Measurements from ENCODE around the gene MAZ.
"Not testable (repeated sequence)": the region's sequence is repeated elsewhere in the genome, so short reads cannot be mapped to it uniquely, and the experiment has no call there.

MAZ gene

DNA sequence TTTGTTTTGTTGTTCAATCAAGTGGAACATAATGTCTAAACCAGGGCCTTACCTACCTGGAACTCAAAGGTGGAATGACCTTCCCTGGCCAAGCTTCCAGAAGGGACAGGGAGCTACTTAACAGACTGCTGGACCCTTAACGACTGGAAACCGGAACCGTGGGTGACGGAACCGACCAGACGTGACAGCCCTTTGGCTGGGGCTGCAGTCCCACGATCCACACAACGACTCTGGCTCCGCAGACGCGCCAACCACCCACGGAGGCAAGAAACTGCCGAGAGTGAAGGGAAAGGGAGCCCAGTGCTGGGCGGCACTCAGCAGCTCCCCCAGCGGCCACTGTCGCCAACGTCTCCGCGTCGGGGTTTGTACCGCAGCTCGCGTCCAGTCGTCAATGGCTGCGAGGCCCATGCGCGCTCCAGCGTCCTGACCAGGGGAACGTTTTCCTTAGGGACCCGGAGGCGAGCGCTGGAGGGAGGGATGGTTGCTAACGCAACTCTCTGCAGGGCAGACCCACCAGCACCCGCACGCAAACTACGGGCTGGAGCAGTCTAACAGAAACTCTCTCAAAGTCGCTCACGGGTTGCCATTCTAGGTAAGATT is 21.3 kb upstream of the MAZ start:
- DNase-seq (ENCODE audit: low read depth): no peak

DNA sequence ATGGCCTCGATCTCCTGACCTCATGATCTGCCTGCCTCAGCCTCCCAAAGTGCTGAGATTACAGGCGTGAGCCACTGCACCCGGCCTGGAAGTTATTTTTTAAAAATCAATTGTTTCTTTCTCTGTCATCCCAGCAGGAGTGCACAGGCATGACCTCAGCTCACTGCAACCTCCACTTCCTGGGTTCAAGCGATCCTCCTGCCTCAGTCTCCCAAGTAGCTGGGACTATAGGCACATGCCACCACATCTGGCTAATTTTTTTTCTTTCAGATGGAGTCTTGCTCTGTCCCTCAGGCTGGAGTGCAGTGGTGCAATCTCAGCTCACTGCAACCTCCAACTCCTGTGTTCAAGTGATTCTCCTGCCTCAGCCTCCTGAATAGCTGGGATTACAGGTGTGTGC is 19.2 kb upstream of the MAZ start:
- not testable (repeated sequence) for DNase-seq (ENCODE audit: low read depth)

DNA sequence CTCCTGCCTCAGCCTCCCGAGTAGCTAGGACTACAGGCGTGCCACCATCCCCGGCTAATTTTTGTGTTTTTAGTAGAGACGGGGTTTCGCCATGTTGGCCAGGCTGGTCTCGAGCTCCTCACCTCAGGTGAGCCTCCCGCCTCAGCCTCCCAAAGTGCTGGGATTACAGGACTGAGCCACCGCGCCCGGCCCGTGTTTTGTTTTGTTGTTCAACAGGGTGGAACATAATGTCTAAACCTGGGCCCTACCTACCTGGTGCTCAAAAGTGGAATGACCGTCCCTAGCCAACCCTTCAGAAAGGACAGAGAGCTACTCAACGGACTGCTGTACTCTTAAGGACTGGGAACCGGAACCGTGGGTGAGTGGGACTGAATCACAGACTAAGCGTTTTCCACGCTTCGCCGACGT is 16.6 kb upstream of the MAZ start:
- DNase-seq (ENCODE audit: low read depth): no peak

DNA sequence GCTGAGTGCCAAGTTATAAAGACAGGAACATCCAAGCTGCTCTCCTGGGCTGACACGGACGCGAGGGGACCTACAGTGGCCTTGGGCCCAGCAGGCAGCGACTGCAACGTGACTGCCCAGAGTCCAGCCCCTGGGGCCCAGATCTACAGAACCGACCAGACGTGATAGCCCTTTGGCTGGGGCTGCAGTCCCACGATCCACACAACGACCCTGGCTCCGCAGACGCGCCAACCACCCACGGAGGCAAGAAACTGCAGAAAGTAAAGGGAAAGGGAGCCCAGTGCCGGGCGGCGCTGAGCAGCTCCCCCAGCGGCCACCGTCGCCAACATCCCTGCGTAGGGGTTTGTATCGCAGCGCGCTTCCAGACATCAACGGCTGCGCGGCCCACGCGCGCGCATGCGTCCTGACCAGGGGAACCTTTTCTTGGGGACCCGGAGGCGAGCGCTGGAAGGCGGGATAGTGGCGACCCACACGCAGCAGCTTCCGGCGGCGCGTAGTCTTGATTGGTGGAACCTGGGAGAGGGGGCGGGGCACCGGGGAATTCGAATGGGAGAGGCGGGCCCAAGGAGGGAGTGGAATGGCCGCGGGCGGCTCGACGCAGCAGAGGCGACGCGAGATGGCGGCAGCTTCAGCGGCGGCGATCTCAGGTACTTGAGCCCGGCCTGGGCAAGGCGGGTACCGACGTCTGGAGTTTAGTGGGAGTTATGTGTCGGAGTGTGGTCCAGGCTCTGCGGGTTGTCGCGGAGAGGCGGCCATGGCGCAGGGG is 16.0 kb upstream of the MAZ start, which contains the start of gene KIF22:
TSS of gene KIF22 (plus strand) at position 569 of the 766 bp plus-strand sequence. CDS start at position 578, 9 bp downstream.
- peak; percentile 90 for DNase-seq (ENCODE audit: low read depth)

DNA sequence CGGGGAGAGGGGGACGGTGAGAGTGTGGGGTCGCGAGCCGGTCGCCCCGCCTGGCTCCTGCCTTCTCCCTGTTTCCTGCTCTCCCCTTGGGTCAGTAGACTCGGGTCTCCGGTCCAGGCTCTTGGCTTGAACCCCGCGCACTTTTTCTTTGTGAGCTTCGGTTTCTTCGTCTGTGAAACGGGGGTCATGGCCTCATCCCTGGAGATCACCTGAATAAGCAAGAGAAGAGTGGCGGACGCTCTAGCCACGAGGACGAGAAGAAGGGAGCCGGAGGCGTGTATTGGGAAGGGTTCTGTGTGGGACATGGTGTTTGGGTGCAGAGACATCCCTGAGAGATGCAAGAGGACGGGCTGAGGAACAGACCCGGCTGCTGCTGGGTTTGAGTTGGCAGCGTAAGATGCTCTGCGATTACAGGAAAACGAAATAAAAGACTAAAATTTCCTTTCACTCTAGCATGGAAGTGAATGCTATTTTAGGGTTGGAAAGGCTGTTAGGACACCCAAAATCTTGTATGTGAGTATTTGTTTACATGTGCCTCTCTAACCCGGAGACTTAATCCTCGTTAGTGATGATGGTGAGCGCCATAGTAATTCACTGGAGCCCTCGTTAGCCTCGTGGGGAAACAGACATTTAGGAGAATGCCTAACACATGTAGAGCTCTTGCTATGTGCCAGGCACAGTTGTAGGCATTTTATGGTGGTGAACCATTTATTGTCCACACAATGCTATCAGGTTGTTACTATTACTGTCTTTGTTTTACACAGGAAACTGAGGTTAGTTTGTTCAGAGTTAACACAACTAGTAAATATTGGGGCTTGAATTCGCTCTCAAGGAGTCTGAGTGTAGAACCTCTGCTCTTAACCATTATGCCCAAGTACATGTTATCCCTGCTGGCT is 15.1 kb upstream of the MAZ start:
- no peak for DNase-seq (ENCODE audit: low read depth)

DNA sequence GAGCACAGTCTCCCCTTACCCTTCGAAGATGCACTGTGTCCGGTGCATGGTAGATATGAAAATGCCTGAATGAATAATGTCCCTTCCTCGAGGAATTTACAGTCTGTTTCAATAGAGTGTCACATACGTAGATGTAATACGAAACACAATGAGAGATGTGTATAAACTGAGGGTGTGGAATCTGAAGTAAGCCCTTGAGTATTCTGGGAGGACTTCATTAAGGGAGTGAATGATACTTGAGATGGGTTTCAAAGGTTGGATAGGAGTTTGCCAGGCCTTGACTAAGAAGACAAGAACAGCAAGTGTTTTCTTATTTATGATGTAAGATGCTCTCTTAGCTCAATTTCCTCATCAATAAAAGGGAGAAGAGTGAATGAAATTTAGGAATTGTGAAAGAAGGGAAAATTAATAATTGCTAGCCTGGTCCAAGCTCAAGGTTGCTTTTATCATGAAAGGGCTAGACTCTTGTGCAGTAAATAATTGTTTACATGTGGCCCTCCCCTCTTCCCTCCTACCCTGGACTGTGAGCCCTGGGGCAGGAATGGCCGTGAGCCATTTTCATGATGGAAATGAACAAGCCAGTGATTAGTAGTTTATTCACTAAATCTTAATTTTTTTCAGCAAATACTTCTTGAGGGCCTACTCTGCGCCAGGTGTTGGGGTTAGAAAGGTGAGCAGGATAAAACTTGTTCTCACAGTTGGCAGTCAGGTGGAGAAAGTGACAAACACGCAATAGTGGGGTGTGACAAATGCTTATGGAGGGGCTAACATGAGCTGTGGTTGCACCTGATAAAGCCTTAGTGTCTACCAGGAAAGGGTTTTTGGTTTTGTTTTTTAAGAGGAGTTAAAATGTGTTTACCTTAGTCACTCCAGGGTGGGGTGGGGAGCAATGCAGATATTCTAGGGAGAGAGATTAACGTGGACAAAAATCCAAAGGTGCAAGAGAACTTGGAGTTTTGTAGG is 14.2 kb upstream of the MAZ start:
- DNase-seq (ENCODE audit: low read depth): no peak

DNA sequence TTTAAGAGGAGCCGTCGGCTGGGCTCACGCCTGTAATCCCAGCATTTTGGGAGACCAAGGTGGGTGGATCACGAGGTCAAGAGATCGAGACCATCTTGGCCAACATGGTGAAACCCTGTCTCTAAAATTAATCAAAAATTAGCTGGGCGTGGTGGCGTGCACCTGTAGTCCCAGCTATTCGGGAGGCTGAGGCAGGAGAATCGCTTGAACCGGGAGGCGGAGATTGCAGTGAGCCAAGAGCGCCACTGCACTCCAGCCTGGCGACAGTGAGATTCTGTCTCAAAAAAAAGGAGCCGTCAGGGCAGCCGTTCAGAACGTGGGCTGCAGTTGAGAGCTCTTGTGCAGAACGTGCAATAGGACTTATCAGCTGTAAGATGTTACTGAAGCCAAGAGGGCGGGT is 13.2 kb upstream of the MAZ start:
- not testable (repeated sequence) for DNase-seq (ENCODE audit: low read depth)

DNA sequence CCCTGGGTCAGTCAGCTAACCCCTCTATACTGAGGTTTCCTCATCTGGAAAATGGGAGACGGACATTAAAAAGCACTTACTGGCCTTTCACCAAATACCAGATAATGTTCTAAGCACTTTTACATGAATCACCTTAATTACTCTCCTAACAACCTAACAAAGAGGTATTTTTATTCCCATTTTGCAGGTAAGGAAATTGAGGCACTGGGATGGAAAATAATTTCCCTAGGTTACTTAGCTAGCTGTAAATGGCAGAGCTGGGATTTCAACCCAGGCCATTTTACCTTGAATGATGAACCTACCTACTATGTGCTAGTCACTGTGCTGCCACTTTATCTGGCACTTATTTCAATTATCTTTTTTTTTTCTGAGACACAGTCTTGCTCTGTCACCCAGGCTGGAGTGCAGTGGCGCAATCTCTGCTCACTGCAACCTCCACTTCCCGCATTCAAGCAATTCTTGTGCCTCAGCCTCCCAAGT is 12.1 kb upstream of the MAZ start:
- DNase-seq (ENCODE audit: low read depth): no peak

DNA sequence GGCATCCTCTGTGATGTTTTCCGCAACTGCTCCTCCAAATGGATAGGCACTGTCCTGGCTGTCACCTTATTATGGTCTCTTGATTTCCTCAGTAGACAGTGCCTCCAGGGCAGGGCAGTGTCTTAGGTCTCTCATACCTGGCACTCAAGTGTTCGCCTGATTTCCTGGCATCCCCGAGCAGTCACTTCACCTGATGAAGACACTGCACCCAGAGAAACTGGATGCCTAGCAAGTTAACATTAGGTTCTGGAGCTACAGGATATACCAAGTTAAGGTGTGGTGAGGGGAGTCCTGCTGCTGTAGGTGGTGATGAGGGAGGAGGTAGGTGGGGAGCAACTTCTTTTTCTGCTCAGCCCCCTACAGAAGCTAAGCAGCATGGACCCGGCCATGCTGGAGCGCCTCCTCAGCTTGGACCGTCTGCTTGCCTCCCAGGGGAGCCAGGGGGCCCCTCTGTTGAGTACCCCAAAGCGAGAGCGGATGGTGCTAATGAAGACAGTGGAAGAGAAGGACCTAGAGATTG is 3.9 kb upstream of the MAZ start:
- DNase-seq (ENCODE audit: low read depth): no peak

DNA sequence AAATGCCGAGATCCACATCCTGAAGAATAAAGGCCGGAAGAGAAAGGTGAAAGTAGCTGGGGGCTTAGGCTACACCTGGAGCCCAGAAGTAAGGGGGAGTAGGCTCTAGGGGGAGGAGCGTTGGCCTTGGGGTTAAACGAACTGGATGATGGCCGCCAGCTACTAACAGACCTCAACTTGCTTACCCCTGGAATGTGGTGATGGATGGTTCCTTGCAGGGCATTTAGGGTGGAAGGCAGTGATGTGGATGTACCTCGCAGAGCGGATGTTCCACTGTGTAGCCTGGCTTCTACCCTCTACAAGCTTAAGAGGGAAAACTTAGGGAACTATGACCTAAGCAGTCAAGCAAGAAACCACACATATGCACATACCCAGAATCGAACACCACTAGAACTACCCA is 2.3 kb upstream of the MAZ start:
- DNase-seq (ENCODE audit: low read depth): no peak

DNA sequence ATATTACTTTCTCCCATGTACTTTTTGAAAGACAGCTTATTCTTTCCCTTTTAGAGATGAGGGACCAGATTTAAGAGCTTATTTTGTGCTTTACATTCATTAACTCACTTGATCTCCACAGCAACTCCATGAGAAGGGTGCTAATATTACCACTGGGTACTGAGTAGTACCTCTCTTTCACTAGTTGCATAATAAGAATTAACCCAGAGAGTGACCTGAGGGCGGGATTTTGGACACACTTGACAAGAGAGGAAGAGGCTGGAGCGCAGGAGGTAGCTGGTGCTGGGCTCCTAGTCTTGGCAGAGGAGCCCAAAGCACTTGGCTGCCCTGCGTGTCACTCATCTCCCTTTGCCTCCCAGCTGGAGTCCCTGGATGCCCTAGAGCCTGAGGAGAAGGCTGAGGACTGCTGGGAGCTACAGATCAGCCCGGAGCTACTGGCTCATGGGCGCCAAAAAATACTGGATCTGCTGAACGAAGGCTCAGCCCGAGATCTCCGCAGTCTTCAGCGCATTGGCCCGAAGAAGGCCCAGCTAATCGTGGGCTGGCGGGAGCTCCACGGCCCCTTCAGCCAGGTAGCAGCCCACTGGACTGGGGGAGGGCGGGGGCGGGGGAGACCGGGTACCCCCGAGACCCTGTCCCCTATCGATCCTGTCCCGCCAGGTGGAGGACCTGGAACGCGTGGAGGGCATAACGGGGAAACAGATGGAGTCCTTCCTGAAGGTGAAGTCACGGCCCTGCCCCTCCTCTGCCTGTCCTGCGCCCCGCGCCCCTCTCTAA is 1.7 kb upstream of the MAZ start:
- no peak for DNase-seq (ENCODE audit: low read depth)

DNA sequence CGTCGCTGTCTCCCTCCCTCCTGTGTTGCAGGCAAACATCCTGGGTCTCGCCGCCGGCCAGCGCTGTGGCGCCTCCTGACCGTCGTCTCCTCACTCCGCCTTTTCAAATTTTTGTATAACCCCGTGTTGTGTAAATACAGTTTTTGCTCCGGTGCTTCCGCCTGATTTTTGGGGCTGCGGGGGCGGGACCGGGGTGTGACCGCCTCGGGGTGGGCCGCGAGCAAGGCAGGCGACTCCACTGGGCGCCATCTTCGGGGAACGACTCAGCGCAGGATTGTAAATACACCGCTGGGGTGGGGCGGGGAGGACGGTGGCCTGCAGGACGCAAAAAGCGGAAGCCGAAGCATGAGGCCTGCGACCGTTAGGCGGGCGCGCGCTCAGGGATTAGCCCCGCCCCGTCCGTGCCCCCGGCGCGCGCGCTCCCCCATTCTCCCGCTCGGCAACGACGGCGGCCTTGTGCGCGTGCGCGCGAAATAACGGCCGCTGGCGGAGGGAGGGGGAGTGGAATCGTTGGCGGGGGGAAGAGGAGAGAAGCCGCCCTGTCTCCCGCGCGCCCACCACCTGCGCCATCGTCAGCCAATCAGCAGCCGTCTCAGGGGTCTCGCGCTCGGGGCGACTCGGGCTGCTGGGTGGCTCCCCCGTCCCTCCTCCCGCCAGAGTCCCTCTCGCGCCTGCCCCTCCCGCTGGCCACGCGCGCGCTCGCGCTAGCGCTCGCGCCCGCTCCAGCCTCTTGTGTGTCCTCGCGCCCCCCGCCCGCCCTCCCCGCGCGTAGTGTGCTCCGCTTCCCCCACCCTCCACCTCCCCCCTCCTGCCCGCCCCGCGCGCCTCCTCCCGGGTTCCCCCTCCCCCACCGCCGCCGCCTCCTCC is 864 bp upstream of the MAZ start:
- peak; percentile 81 for DNase-seq (ENCODE audit: low read depth)

DNA sequence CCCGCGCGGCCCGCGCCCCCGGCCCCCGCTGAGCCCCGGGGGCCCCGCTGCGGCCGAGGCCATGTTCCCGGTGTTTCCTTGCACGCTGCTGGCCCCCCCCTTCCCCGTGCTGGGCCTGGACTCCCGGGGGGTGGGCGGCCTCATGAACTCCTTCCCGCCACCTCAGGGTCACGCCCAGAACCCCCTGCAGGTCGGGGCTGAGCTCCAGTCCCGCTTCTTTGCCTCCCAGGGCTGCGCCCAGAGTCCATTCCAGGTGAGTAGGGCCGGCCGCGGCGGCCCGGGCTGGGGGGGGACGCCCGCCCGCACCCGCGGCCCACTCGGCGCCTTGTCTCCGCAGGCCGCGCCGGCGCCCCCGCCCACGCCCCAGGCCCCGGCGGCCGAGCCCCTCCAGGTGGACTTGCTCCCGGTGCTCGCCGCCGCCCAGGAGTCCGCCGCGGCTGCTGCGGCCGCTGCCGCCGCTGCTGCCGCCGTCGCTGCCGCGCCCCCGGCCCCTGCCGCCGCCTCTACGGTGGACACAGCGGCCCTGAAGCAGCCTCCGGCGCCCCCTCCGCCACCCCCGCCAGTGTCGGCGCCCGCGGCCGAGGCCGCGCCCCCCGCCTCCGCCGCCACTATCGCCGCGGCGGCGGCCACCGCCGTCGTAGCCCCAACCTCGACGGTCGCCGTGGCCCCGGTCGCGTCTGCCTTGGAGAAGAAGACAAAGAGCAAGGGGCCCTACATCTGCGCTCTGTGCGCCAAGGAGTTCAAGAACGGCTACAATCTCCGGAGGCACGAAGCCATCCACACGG is 504 bp downstream of the MAZ start:
- DNase-seq (ENCODE audit: low read depth): no peak

DNA sequence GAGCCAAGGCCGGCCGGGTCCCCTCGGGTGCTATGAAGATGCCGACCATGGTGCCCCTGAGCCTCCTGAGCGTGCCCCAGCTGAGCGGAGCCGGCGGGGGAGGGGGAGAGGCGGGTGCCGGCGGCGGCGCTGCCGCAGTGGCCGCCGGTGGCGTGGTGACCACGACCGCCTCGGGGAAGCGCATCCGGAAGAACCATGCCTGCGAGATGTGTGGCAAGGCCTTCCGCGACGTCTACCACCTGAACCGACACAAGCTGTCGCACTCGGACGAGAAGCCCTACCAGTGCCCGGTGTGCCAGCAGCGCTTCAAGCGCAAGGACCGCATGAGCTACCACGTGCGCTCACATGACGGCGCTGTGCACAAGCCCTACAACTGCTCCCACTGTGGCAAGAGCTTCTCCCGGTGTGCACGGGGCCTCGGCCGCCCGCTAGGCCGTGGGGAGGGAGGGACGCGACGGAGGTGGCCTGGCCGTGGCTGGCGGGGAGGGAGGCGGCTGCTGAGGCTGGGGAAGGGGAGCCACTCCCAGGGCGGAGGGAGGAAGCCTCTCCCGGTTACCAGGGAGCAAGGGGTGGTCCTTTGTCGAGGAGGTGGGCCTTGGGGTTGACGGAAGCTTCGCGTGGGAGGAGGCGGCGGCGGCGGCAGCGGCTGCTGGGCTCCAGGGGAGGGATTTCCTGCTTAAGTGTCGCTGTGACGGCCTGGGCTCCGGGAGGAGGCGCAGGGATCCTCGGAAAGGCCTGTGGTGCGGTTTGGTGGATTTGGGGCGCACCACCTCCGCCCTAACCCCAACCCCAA is 1.3 kb downstream of the MAZ start:
- peak; percentile 67 for DNase-seq (ENCODE audit: low read depth)

DNA sequence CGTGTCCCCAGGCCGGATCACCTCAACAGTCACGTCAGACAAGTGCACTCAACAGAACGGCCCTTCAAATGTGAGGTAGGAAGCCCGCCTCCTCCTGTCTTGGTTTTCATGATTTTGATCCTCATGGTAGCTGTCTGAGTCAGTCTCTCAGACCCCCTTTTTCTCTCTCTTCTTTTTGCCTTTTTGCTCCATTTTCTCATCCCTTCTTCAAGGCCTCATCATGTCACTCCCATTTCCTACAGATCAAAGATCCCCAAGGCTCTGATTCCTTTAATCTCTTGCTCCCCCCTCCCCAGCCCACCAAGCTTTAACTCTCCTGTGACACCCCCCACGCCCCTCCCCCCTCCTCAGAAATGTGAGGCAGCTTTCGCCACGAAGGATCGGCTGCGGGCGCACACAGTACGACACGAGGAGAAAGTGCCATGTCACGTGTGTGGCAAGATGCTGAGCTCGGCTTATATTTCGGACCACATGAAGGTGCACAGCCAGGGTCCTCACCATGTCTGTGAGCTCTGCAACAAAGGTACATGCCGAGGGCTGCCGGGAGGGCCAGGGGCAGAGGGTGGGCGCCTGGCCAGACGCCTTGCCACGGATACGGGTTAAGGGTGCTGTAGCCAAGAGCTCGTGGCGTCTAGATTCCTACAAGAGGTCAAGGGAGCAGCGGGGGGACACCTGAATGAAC is 2.0 kb downstream of the MAZ start:
- no peak for DNase-seq (ENCODE audit: low read depth)

DNA sequence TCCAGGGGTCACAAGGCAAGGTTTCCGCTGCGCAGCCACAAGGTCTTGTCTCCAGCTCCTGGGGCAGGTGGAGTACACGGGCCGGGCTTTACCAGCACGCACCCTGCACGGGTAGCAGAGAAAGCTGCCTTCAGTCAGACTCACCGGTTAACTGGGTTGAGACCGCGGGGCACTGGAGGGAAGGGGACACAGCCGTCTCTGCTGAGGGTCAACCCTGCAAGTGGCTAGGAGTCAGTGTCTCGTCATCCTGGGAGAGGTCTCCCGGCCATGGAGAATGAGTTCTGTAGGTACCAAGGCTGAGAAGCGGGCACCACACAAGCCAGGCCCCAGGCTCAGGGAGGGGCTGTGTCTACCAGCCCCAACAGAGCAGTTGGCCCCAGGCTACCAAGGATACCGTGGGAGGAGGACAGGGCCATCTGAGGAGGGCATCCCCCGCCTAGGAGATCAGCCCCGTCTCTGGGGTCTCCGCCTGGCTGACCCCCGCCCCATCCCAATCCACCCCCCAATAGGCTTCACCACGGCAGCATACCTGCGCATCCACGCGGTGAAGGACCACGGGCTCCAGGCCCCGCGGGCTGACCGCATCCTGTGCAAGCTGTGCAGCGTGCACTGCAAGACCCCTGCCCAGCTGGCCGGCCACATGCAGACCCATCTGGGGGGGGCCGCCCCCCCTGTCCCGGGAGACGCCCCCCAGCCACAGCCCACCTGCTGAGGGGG is 2.9 kb downstream of the MAZ start:
- no peak for DNase-seq (ENCODE audit: low read depth)

Measured in non-pigmented ciliary epithelial cell (primary cell).